HepG2 (cell line): Measurements from ENCODE around the gene PRICKLE3. TPM values are rescaled to one million over a fixed set of nuclear protein-coding genes. Genes with fewer than 3 reads are reported as not detected.

Experiments
- BRCA1 ChIP-seq: sonication (generic); formaldehyde crosslinking; IDR thresholded peaks from 2 replicates; pipeline ENCODE4 v1.4.0; 2020; ENCODE audit warnings: missing genetic modification reagents
- ISX ChIP-seq: sonication (generic); formaldehyde crosslinking; conservative IDR thresholded peaks from 2 replicates; pipeline ENCODE4 v1.5.0; 2020; ENCODE audit warnings: missing genetic modification reagents
- LCORL ChIP-seq, 2 experiments: fragments of 450-650 bp in 1 of 2; sonication (generic) in 1 of 2; formaldehyde crosslinking in 1 of 2; IDR thresholded peaks; 2 replicates each; pipeline versions ENCODE4 v1.5.0 to v1.6.1; 2017 to 2020; ENCODE audit warnings: antibody characterized with exemption in 1 of 2, missing genetic modification reagents in 1 of 2
- SALL1 ChIP-seq: sonication (generic); formaldehyde crosslinking; IDR thresholded peaks from 2 replicates; pipeline ENCODE4 v1.8.0; 2022; ENCODE audit warnings: mild to moderate bottlenecking, missing genetic modification reagents
- SRSF9 ChIP-seq: fragments of 200-400 bp; formaldehyde crosslinking; IDR thresholded peaks from 2 replicates; pipeline ENCODE4 v1.6.1; 2018; ENCODE audit warnings: borderline replicate concordance, mild to moderate bottlenecking, low read depth, low read length; ENCODE audit not compliant: insufficient read depth, poor library complexity, severe bottlenecking
- TEAD3 ChIP-seq: optimal IDR thresholded peaks from 2 replicates; pipeline ENCODE3; 2016; ENCODE audit warnings: borderline replicate concordance
- ZNF446 ChIP-seq: sonication (generic); formaldehyde crosslinking; IDR thresholded peaks from 2 replicates; pipeline ENCODE4 v1.5.0; 2020; ENCODE audit warnings: mild to moderate bottlenecking, missing genetic modification reagents
- ZNF546 ChIP-seq: sonication (generic); formaldehyde crosslinking; conservative IDR thresholded peaks from 2 replicates; pipeline ENCODE4 v1.8.1; 2023; ENCODE audit warnings: mild to moderate bottlenecking, missing genetic modification reagents
- polyA plus RNA-seq, 8 experiments: library from polyadenylated mRNA; depleted of rRNA in 3 of 8; stranded (reverse) in 7 of 8; unstranded in 1 of 8; fragments of >200 nt; fragmentation: Illumina TruSeq in 4 of 8; extraction: Trizol in 4 of 8; gene quantifications; 2 replicates each; pipeline versions ENCODE4 v1.2.1 to v1.2.3, GENCODE V29; 2011 to 2016; ENCODE audit warnings: low read depth in 4 of 8, missing spikeins in 1 of 8, mixed read lengths in 1 of 8; ENCODE audit not compliant: insufficient read depth in 1 of 8
- total RNA-seq, 5 experiments: library from RNA; depleted of rRNA; stranded (reverse); fragments of >200 nt; fragmentation: Illumina TruSeq; extraction: Trizol; gene quantifications; 2 replicates each; pipeline ENCODE4 v1.2.3, GENCODE V29; 2016; ENCODE audit warnings: low read depth in 1 of 5
- TF ChIP-seq, protein P1 (sequence below): sonication (generic); formaldehyde crosslinking; IDR thresholded peaks from 2 replicates; pipeline ENCODE4 v1.4.0; 2020; ENCODE audit warnings: missing genetic modification reagents, mild to moderate bottlenecking, borderline replicate concordance
- TF ChIP-seq, protein P2 (sequence below): sonication (generic); formaldehyde crosslinking; IDR thresholded peaks from 2 replicates; pipeline ENCODE4 v1.5.0; 2020; ENCODE audit warnings: mild to moderate bottlenecking, missing genetic modification reagents
- TF ChIP-seq, protein P3 (sequence below): sonication (generic); formaldehyde crosslinking; IDR thresholded peaks from 2 replicates; pipeline ENCODE4; 2020; ENCODE audit warnings: missing genetic modification reagents, mild to moderate bottlenecking, borderline replicate concordance
- TF ChIP-seq, protein P4 (sequence below): sonication (generic); formaldehyde crosslinking; IDR thresholded peaks from 2 replicates; pipeline ENCODE4 v1.5.0; 2020; ENCODE audit warnings: missing genetic modification reagents

Gene PRICKLE3
- total and polyA plus RNA-seq, 2 of the 13 experiments (the other 11 are each of a cell fraction or from before 2014, with no cell fraction given) = 2.6 TPM

DNA sequence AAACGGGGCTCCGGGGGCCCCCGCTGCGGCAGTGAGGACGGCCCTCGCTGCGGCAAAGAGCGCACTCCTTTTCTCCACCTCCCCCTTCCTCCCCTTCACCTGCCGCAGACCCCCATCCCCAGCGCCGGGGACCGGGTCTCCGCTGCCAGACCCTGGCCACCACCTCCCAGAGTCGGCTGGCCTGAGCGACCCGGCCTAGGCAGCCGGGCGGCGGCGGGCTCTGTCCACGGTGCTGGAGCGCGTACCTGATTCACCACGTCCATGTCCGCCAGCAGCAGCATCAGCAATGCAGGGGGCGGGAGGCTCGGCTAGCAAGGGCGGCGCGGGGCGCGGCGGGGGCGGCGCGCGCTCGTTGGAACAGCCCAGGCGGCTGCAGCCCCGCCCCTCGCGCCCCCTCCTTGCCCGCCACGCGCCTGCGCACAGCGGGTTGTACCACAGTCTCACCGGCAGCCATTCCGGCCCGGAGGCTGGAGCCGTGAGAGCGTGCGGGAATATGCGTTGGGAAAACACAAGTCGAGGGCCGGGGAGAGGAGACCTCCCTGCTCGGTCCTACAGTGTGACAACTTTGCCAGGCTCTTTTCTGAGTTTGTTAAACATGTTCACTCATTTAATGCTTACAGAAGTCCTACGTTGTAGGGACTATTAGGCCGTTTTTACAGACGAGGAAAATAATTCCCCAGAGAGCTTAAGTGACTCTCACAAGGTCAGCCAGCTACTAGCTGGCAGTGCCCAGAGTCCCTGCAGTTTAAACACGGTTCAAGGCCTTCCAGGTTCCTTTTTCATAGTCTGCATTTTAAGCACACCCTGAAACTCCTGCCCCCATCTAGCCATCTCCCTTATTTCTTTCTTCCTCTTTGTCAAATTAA is 14.0 kb upstream of the PRICKLE3 start, which contains the start of gene SYP (continued):
- TF ChIP-seq BRCA1 (CRISPR knock-in tag) (0 out of 2 replicates have a peak, but pooled peaks have one; percentile 71), ISX (0 out of 2 replicates have a peak, but pooled peaks have one; percentile 51), TEAD3 (CRISPR knock-in tag) (peak; percentile 56), ZNF446 (CRISPR knock-in tag) (peak; percentile 94), ZNF546 (CRISPR knock-in tag) (peak; percentile 86; the same call in 1 of the 2 replicates), SRSF9 (no peak), LCORL (IDR thresholded peaks at IDR 0.05) (no peak), LCORL (CRISPR knock-in tag; IDR thresholded peaks at IDR 0.05) (no peak), SALL1 (CRISPR knock-in tag) (peak; percentile 95)
- TF ChIP-seq, protein P1, sequence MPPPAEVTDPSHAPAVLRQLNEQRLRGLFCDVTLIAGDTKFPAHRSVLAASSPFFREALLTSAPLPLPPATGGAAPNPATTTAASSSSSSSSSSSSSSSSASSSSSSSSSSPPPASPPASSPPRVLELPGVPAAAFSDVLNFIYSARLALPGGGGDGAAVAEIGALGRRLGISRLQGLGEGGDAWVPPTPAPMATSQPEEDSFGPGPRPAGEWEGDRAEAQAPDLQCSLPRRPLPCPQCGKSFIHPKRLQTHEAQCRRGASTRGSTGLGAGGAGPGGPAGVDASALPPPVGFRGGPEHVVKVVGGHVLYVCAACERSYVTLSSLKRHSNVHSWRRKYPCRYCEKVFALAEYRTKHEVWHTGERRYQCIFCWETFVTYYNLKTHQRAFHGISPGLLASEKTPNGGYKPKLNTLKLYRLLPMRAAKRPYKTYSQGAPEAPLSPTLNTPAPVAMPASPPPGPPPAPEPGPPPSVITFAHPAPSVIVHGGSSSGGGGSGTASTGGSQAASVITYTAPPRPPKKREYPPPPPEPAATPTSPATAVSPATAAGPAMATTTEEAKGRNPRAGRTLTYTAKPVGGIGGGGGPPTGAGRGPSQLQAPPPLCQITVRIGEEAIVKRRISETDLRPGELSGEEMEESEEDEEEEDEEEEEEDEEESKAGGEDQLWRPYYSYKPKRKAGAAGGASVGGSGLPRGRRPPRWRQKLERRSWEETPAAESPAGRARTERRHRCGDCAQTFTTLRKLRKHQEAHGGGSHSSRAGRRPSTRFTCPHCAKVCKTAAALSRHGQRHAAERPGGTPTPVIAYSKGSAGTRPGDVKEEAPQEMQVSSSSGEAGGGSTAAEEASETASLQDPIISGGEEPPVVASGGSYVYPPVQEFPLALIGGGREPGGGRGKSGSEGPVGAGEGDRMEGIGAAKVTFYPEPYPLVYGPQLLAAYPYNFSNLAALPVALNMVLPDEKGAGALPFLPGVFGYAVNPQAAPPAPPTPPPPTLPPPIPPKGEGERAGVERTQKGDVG (CRISPR knock-in tag) = no peak
- TF ChIP-seq, protein P2, sequence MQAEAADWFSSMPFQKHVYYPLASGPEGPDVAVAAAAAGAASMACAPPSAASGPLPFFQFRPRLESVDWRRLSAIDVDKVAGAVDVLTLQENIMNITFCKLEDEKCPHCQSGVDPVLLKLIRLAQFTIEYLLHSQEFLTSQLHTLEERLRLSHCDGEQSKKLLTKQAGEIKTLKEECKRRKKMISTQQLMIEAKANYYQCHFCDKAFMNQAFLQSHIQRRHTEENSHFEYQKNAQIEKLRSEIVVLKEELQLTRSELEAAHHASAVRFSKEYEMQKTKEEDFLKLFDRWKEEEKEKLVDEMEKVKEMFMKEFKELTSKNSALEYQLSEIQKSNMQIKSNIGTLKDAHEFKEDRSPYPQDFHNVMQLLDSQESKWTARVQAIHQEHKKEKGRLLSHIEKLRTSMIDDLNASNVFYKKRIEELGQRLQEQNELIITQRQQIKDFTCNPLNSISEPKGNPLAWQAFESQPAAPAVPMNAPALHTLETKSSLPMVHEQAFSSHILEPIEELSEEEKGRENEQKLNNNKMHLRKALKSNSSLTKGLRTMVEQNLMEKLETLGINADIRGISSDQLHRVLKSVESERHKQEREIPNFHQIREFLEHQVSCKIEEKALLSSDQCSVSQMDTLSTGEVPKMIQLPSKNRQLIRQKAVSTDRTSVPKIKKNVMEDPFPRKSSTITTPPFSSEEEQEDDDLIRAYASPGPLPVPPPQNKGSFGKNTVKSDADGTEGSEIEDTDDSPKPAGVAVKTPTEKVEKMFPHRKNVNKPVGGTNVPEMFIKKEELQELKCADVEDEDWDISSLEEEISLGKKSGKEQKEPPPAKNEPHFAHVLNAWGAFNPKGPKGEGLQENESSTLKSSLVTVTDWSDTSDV = no peak; the same call in 1 of the 2 replicates
- TF ChIP-seq, protein P3, sequence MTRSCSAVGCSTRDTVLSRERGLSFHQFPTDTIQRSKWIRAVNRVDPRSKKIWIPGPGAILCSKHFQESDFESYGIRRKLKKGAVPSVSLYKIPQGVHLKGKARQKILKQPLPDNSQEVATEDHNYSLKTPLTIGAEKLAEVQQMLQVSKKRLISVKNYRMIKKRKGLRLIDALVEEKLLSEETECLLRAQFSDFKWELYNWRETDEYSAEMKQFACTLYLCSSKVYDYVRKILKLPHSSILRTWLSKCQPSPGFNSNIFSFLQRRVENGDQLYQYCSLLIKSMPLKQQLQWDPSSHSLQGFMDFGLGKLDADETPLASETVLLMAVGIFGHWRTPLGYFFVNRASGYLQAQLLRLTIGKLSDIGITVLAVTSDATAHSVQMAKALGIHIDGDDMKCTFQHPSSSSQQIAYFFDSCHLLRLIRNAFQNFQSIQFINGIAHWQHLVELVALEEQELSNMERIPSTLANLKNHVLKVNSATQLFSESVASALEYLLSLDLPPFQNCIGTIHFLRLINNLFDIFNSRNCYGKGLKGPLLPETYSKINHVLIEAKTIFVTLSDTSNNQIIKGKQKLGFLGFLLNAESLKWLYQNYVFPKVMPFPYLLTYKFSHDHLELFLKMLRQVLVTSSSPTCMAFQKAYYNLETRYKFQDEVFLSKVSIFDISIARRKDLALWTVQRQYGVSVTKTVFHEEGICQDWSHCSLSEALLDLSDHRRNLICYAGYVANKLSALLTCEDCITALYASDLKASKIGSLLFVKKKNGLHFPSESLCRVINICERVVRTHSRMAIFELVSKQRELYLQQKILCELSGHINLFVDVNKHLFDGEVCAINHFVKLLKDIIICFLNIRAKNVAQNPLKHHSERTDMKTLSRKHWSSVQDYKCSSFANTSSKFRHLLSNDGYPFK (CRISPR knock-in tag) = no peak
- TF ChIP-seq, protein P4, sequence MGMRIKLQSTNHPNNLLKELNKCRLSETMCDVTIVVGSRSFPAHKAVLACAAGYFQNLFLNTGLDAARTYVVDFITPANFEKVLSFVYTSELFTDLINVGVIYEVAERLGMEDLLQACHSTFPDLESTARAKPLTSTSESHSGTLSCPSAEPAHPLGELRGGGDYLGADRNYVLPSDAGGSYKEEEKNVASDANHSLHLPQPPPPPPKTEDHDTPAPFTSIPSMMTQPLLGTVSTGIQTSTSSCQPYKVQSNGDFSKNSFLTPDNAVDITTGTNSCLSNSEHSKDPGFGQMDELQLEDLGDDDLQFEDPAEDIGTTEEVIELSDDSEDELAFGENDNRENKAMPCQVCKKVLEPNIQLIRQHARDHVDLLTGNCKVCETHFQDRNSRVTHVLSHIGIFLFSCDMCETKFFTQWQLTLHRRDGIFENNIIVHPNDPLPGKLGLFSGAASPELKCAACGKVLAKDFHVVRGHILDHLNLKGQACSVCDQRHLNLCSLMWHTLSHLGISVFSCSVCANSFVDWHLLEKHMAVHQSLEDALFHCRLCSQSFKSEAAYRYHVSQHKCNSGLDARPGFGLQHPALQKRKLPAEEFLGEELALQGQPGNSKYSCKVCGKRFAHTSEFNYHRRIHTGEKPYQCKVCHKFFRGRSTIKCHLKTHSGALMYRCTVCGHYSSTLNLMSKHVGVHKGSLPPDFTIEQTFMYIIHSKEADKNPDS = no peak
